CD4-positive, alpha-beta T cell treated with Interleukin-17A for 4 hours (primary cell): ENCODE results near the gene MAN2B1.
"Not testable (repeated sequence)": the region's sequence is repeated elsewhere in the genome, so short reads cannot be mapped to it uniquely, and the experiment has no call there.

Experiments
- DNase-seq: peaks from one replicate; pipeline ENCODE4 v3.0.0-alpha.2; 2020; ENCODE audit warnings: mixed read lengths

Gene MAN2B1

DNA sequence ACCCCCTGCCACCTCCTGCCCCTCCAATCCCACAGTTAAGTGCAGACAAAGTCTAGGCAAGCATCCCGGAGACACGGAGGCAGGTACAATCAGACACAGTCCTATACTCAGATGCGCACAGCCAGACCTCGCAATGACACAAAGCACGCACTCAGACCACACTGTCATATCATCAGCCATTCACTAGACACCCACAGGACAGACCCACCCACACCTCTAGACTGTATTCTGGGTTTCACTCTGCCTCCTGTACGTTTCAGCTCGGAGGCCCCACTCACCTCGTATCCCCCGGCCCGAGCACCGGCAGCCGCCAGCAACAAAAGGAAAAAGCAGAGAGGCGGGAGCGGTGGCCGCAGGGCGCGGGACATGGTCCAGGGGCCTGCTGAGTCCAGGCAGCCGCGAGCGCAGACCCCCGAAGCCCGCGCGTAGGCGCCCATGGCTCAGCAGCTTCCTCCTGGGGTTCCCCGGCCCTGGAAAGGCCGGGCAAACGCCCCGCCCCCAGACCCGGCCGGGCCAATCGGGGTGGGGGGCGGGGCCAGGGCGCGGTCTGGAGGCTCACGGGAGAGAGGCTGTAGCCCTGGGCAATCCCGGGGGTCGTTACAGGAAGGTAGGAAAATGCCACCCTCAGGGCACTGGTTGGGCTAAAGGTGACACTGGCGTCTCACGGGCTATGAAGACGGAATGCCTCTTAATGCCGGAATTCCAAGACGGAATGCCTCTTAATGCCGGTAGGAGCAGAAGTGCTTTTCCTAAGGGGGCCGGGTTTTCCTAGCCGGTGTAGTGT lies at the start of gene MAN2B1, which contains the start of gene WDR83:
TSS of gene MAN2B1 (minus strand) at position 478 of the 784 bp plus-strand sequence. CDS start at position 437, 41 bp downstream.
TSS of gene WDR83 (plus strand) at position 543 of the 784 bp plus-strand sequence. CDS start 2,984 bp downstream, outside the sequence.
- peak; percentile 89 for DNase-seq

DNA sequence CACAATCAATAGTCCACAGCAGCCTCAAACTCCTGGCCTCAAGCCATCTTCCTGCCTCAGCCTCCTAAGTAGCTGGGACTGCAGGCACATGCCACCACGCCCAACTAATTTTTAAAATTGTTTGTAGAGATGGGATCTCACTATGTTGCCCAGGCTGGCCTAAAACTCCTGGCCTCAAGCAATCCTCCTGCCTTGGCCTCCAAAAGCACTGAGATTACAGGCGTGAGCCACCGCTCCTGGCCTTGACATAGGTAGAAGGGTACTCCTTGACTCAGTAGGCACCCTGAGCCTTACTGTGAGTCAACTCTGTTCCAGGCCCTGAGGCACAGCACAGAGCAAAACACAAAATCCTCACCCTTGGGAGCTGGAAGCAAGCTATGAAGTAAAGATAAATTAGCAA lies 49.4 kb upstream of the MAN2B1 start:
- no peak for DNase-seq

DNA sequence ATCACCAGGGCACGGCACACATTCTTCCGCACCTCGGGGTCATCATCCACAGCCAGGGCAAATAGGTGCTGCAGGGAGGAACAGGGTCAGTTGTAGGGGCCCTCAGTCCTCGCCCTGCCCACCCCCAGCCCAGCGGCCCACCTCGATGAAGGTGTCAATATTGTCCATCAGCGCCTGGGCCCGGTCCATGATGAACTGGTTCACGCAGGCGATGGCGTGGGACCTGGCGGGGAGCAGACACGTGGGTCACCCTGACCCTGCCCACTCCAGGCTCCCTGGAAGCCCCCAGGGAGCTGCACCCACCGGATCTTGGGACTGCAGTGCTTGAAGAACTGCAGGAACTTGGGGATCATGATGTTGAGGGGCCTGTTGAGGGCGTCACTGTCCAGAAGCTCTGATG lies 48.6 kb upstream of the MAN2B1 start:
- DNase-seq = no peak

DNA sequence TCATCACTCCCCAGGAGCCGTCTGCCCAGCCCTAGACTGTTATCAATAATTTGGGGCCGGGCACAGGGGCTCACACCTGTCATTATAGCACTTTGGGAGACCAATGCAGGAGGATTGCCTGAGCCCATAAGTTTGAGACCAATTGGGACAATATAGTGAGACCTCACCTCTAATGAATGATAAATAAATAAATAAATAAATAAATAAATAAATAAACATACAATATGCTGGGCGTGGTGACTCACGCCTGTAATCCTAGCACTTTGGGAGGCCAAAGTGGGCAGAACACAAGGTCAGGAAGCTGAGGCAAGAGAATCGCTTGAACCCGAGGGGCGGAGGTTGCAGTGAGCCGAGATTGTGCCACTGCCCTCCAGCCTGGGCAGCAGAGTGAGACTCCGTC lies 46.8 kb upstream of the MAN2B1 start:
- DNase-seq = not testable (repeated sequence)

DNA sequence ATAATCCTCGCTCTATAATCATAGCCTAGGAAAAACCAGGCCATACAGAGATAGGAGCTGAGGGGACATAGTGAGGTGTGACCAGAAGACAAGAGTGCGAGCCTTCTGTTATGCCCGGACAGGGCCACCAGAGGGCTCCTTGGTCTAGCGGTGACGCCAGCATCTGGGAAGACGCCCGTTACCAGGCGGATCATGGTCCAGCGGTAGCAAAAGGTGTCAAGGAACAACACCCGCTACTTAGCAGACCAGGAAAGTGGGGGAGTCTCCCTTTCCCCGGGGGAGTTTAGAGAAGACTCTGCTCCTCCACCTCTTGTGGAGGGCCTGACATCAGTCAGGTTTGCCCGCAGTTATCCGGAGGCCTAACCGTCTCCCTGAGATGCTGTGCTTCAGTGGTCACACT lies 45.5 kb upstream of the MAN2B1 start:
- not testable (repeated sequence) for DNase-seq

DNA sequence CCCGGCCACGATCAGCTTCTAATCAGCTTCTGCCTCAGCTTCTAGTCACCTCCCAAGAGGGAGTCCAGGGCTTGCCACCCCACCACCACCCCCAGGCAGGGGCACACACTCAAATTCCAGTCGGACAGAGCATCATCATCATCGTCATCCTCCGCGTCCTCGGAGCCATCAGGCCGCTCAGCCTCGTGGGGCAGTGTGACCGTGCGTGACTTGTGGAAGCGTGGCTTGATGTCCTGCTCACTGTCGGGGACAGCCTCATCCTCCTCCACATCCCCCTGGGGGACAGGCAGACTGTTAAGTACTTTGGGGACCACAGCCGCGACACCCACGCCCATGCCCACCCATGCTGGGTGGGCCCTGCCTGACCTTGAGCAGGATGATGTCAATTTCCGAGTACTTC lies 44.6 kb upstream of the MAN2B1 start:
- DNase-seq = no peak

DNA sequence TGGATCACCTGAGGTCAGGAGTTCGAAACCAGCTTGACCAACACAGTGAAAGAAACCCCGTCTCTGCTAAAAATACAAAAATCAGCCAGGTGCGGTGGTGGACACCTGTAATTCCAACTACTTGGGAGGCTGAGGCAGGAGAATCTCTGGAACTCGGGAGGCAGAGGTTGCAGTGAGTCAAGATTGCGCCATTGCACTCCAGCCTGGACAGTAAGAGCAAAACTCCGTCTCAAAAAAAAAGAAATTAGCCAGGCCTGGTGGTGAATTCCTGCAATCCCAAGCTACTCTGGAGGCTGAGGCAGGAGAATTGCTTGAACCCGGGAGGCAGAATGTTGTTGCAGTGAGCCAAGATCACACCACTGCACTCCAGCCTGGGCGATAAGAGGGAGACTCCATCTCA lies 42.1 kb upstream of the MAN2B1 start:
- no peak for DNase-seq

DNA sequence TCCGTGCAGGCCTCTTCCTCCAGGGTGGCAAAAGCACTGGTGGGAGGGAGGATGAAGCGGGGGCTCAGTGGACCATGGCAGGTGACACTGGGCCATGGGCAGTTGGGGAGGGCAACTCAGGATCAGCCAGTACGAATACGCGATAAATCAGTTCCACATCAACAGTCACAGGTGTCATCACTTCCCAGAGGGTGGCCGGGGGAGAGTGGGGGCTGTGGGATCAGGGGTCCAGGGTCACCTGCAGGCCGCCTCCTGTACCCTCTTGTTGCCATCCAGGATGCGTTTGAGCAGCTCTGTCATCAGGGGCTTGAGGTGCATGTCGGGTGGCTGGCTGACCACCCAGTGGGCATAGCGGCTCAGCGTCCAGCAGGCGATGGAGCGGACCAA lies 39.8 kb upstream of the MAN2B1 start:
- no peak for DNase-seq

DNA sequence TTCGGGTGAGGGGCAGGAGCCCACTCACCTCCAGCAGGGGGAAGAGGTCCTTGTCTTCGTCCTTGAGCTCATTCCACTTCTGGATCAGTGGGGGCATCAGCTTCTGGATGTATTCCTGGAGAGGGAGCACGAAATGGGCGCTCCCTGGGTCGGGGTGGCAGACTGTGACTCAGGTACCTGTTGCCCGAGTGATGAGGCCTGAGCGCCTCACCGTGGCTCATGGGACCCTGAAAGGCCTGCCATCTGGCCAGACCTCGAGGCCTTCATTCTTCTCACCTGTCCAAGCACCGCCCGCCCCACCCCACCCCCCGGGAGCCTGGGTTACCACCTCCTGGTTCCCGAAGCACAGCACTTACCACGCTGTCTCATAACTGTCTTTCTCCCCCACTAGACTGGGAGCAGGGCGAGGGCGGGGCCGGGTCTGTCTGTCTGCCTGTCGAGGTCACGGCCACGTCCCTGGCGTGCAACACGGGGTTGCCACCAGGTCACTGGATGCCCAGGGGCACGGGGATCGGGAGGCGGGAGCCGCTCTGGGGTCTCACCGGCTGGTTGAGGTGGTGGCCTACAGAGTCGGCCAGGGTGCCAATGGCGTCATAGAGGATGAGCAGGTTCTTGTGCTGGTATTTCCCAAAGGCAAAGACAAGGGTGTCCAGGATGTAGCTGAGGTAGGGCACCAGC lies 39.3 kb upstream of the MAN2B1 start:
- DNase-seq = no peak

DNA sequence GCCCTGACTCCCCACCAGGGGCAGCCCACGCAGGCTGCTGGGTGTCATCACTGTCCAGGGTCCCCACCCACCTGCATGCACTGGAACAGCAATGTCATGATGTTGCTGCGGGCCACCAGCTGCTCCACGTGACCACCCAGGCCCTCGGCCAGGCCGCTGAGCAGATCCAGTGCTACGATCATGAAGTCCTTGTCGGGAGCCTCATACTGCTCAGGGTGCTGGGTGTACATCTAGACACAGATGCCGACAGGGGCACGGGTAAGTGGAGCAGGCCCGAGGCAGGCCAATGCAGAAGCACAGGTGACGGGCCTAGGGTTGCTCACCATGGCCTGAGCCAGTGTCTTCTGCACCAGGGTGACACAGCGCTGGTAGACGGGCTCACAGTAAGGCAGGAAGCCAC lies 38.6 kb upstream of the MAN2B1 start:
- no peak for DNase-seq

DNA sequence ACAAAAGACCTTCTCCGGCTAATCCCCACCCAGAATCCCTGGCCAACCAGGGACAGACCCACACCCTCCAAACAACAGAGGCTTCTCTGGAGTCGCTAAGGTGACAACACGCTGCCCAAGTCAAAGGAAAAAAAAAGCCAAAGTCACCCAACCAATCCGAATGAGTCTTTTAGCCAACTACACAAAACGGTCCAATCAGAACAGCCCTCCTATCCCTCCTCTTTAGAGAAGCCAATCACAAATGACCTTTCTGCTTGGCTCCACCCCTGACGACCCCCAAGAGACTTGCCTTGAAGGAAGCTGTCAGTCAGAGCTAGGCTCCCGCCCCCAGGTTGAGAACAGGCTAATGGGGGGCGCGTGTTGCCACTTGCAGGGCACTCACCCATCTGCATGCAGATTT lies 36.5 kb upstream of the MAN2B1 start:
- no peak for DNase-seq

DNA sequence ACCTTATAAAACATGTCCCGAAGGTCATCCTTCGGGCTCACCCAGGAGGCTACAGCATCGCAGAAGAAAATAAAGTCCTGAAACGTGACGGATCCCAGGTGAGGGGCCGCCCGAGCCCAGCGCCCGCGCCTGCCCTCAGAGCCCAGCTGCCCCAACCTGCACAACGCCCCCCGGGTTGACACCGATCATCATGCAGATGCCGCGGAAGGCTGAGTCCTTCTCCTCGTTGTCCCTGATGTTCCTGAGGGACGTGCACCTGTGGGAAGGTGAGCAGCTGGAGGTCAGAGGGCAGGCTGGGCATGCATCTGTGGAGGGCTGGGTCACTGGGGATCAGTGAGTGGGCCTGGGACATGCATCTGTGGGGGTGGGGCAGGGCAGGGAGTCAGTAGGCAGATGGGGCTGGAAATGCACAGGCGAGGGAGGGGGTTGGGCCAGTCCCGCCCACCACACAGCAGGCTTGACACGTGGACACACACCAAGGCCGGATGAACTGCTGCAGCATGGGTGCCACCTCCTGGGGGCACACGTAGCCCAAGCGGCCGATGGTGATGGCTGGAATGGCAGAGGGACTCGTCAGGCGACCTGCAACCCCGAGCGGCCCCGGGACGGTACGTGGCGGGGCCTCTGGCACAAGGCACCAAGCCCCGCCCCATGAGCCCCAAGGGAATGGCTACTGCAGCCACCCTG lies 35.2 kb upstream of the MAN2B1 start:
- DNase-seq = no peak

DNA sequence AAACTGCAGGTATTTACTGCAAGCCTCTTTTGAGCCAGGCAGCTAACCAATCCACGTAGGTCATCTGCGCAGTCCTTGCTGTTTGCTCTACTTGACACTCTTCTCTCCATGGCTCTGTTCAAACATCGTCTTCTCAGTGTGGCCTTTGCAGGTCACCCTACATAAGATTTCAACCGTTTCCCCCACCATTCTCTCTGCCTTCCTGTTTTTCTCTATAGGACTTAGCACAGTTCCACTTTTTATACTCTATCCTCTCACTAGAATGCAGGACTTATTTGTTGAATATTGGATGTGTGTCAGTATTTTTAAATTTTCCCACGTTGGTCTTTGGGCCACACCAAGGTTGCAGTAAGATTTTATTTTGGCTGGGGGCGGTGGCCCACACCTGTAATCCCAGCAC lies 31.6 kb upstream of the MAN2B1 start:
- no peak for DNase-seq

DNA sequence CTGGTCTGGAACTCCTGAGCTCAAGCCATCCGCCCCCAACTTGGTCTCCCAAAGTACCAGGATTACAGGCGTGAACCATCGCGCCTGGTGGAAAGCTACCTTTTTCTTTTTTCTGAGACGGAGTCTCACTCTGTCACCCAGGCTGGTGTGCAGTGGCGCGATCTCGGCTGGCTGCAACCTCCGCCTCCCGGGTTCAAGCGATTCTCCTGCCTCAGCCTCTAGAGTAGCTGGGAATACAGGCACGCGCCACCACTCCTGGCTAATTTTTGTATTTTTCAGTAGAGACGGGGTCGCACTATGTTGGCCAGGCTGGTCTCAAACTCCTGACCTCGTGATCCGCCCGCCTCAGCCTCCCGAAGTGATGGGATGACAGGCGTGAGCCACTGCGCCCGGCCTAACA lies 30.9 kb upstream of the MAN2B1 start:
- DNase-seq = not testable (repeated sequence)

DNA sequence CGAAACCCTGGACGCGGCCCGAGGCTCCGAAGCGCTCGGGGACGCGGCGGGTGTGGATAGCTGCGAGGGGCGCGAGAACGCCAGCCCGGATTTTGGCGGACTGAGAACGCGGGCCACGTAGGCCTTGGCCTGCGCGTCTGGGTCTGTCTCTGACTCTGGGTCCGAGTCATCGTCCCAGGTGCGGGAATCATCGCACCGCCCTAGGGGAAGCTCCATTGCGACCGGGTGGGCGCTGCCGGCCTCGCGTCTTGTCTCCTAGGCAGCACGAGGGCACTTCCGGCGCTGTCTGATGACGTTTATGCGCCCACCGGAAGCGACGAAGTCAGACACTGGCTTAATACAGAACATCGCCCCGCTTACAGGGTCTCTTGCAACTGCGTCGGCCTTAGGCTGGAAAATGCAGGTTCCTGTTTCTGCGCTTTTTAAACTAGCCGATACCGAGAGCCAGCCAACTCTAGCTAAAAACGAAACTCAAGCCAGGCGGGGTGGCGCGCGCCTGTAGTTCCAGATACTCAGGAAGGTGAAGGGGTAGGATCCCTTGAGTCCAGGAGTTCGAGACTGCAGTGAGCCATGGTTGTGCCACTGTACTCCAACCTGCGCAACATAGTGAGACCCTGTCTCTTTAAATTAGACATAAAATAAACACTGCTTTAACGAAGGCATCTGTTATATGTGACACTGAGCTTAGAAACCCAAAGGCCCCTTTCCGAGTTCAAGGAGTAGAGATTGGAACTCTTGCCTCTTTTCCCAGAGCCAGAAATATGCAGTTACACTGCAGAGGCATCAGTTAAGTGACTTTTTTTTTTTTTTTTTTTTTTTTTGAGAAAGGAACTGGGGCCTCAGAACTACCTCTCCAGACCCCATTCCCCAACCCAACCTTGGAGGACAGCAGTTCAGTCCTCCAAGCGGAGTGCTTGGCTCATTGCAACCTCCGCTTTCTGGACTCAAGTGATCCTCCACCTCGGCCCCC lies 30.1 kb upstream of the MAN2B1 start, which contains the start of gene FBXW9:
TSS of gene FBXW9 (minus strand) at position 266 of the 970 bp plus-strand sequence. CDS start at position 216, 50 bp downstream.
- peak; percentile 96 for DNase-seq

DNA sequence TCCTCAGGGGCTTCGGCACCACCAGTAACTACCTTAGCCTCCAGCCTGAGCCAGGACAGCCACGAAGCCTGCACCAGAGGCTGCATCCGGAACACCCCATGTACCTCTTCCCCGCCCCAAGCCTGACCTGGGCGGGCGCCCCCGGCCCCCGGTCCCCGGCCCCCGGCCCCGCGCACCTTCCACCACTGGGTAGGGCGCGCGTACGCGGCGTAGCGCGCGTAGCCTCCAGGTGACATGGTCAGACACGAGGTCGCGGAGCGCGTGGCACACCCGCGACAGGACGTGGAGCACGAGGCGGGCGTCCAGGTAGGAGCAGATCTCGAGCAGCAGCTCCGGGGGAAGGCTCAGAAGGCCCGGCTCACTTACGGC lies 29.4 kb upstream of the MAN2B1 start:
- peak; percentile 13 for DNase-seq

DNA sequence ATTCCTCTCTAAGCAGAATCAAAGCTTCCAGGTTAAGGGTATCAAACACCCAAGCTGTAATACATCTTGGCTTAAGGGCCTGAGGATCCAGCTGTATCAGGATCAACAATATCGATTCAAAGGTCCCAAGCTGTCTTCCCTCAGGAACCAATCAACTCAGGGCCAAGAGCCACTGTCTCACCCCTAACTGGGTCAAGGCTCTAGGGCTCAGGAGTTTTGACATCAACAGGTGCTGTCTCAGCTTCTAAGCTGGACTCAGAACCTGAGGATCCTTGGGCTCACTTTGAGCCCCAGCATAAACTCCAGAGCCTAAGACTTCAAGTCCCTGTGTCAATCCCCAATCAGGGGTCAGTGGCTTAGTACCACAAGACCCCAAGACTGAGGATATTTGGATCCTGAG lies 29.0 kb upstream of the MAN2B1 start:
- no peak for DNase-seq

DNA sequence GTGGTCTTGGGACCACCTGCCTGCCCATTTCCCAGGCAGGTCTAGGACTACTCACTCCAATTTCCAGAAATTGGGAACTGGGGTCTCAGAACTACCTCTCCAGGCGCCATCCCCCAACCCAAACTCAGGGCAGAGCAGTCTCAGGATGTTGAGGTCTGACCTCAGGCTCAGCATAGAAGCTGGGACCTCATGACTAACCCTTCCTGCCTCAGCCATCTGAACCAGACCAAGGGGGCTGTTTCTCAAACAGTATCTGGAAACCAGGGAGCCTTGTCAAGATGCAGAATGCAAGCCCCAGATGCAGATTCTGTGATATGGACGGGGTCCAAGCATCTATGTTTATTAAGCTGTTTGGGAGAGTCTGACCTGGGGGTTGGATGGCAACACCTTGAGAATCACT lies 28.6 kb upstream of the MAN2B1 start:
- no peak for DNase-seq

DNA sequence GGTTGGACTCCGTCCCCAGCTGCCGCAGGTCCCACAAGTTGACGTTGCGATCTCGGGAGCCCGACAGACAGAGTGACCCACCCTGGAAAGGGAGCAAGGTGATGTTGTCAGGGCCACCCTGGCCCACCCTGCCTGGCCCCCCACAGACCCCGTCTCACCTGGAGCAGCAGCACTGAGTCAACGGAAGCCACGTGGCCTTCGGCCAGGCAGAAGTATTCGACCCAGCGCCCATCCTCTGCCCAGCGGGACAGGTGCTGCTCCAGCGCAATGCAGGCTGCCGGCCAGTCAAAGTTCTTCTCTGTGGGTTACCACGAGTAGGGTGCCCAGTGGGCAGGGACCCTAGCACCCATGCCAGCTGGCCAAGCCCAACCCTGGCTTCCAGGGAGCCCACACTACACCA lies 28.1 kb upstream of the MAN2B1 start:
- DNase-seq = no peak

DNA sequence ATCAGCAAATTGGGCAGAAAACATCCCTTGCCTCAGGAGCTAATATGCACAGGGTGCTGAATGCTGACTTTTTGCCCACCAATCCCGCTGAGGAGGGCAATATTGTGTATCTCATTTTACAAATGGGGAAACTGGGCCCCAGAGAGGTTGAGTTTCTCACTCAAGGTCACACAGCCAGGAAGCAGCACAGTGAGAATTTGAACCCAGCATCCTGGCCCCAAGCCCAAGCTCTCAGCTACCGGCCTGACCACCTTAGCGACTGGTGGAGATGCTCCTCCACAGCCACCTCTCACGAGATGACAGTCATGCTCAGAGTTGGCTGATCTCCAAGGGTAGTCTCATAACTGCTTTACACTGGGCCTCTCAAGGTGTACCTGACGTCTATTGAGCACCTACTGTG lies 26.4 kb upstream of the MAN2B1 start:
- DNase-seq = no peak

DNA sequence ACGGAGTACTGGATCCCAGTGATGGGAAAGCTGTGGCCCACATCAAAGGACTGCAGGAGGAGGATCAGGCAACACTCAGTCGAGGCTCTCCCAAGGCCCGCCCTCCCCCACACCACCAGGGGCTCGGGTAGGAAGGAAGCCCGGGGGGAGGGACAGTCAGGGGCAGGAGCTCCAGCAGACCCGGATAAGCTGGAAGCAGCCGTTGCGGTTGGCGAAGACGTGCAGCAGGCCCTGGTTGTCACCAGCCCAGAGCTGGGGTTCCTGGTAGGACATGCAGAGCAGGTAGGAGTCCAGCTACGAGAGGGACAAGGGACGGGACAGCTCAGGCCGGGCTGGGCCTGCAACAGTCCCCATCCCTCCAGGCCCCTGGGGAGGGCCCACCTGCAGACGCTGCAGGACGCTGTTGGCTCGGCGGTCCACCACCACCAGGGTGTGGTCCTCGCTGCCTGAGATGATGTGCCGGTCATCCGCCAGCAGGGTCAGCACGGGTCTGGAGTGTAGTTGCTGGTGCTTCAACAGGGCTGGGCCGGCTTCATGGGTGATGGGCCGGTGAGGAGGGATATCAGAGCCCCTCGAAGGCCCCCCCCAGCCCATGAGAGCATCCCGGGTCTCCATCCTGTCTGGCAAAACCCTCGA lies 23.2 kb upstream of the MAN2B1 start:
- no peak for DNase-seq

DNA sequence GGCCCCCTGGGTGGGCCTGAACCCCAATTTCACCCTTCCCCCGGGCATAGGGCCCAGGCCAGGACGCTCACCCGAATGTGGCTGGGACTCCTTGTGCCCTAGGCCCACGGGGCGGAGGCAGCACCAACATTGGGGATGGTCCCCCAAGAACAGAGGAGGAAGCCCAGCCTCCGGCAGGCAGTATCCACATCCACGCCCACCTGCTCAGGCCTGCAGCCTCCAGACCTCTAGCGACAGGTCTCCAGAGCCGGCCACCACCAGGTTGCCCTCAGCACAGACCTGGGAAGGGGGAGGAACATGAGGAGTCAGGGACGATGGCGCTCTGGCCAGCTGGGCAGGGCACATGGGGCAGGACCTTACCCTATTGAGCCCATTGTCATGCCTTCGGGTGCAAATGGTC lies 22.5 kb upstream of the MAN2B1 start:
- DNase-seq = no peak
